ENCODE results near the gene VHLL. TPM values are rescaled to one million over a fixed set of nuclear protein-coding genes. Genes with fewer than 3 reads are reported as not detected.
A peak's percentile ranks its signal among the peaks of the same experiment; 100 is the strongest.

VHLL gene
- total and polyA plus RNA-seq, 3 donors from 2014 or later, result 1.7 to 1.8 TPM; not detected in 1

DNA sequence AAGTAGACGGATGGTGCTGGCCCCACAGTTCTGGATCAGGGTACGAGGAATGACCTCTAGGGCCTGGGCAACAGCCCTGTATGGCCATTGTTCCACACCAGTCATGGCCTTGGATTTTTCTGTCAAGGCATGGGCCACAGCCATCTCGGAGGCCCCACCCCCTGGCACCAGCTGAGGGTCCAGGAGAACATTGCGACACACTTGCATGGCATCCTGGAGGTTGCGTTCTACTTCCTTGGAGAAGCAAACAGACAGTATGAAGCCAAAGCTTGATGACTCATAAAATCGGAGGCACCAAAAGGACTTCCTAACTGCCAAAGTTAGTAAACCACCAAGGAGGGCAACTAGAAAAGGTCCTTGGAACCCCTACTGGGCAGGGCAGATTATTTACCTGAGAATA lies 11.9 kb upstream of the VHLL start:
- intact Hi-C loops (cut with DNase I; ENCODE audit: low total_unique reads), result no loop called here
- no peak overlapping the region for H3K27ac ChIP-seq
- H3K4me3 ChIP-seq, result no peak overlapping the region
- H3K36me3 ChIP-seq (ENCODE audit: low read depth, missing control alignments), result no peaks in the 10 kb centered on the region
- no peak for DNase-seq
- no peaks in the 10 kb centered on the region for H3K27me3 ChIP-seq
- WGBS, 2 donors, result 89 to 94% methylated on average over 6 of the region's 6 CpGs
- TF ChIP-seq, protein P1, sequence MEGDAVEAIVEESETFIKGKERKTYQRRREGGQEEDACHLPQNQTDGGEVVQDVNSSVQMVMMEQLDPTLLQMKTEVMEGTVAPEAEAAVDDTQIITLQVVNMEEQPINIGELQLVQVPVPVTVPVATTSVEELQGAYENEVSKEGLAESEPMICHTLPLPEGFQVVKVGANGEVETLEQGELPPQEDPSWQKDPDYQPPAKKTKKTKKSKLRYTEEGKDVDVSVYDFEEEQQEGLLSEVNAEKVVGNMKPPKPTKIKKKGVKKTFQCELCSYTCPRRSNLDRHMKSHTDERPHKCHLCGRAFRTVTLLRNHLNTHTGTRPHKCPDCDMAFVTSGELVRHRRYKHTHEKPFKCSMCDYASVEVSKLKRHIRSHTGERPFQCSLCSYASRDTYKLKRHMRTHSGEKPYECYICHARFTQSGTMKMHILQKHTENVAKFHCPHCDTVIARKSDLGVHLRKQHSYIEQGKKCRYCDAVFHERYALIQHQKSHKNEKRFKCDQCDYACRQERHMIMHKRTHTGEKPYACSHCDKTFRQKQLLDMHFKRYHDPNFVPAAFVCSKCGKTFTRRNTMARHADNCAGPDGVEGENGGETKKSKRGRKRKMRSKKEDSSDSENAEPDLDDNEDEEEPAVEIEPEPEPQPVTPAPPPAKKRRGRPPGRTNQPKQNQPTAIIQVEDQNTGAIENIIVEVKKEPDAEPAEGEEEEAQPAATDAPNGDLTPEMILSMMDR (IDR thresholded peaks at IDR 0.05), result no peak
- H3K9me3 ChIP-seq, result no peaks in the 10 kb centered on the region
- H3K4me1 ChIP-seq, result no peaks in the 10 kb centered on the region

DNA sequence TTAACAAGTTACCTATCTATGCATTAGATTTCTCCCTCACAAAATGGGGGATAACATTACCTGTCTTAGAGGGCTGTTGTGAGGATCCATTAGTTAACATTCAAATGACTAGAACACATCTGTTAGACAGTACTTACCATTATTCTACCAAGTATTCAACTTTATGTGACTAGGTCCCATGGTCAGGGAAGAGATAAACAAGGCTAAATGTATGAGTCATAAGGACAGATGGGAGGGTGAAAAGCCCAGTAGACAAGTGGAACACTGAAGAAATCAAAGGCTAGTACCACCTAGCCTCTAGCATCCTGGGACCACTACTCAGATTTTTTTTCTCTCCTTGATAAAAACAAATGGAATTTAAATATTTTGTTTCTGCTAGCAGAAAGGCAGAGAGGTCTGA lies 9.0 kb upstream of the VHLL start:
- no peaks in the 10 kb centered on the region for H3K9me3 ChIP-seq
- no peaks in the 10 kb centered on the region for H3K36me3 ChIP-seq (ENCODE audit: low read depth, missing control alignments)
- H3K27me3 ChIP-seq, result no peaks in the 10 kb centered on the region
- no peak for DNase-seq
- no peak overlapping the region for H3K27ac ChIP-seq
- H3K4me3 ChIP-seq, result no peak overlapping the region
- intact Hi-C loops (cut with DNase I; ENCODE audit: low total_unique reads), result no loop called here
- no peaks in the 10 kb centered on the region for H3K4me1 ChIP-seq
- no peak for TF ChIP-seq POLR2A (IDR thresholded peaks at IDR 0.05)
- TF ChIP-seq, protein P1 (IDR thresholded peaks at IDR 0.05), result no peak

DNA sequence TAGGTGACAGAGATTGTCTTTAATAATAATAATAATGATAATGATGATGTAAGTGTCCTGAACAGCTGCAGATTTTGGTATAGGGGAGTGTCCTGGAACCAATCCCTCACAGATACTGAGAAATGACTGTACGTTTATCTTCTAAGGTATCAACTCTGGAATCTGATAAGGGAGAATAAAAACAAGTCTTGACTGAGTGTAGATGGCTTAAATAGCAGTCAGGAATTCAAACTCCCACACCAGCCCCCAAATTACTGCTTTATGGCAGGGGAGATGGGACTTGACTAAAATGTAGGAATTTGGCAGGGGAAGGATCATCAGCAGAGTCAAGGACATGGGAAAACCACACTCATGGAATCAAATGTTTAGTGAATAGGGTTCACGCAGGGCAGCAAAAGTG lies 6.1 kb upstream of the VHLL start:
- WGBS, 2 donors, result 47 to 62% methylated on average over 2 of the region's 2 CpGs
- Histone ChIP-seq H3K36me3 (ENCODE audit: low read depth, missing control alignments) (no peaks in the 10 kb centered on the region), H3K4me3 (no peak overlapping the region), H3K4me1 (no peaks in the 10 kb centered on the region), H3K9me3 (no peaks in the 10 kb centered on the region), H3K27me3 (no peaks in the 10 kb centered on the region), H3K27ac (no peak overlapping the region)
- DNase-seq, result no peak
- intact Hi-C loops (cut with DNase I; ENCODE audit: low total_unique reads), result no loop called here
- TF ChIP-seq, protein P1 (IDR thresholded peaks at IDR 0.05), result no peak
- TF ChIP-seq POLR2A (IDR thresholded peaks at IDR 0.05), result no peak

DNA sequence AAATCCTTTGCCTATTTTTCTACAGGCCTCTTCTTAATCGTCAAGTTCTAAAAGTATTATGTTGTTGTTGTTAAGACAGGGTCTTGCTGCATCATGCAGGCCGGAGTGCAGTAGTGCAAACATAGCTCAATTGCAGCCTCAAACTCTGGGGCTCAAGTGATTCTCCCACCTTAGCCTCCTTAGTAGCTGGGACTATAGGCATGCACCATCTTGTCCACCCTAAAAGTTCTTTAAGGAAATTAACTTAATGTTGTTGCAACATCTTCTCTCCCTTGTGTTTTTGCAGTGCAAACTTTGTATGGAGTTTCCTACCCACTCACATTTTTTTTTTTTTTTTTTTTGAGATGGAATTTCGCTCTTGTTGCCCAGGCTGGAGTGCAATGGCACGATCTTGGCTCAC lies 4.1 kb upstream of the VHLL start:
- Histone ChIP-seq H3K27ac (no peak overlapping the region), H3K4me3 (no peak overlapping the region), H3K36me3 (ENCODE audit: low read depth, missing control alignments) (no peaks in the 10 kb centered on the region), H3K27me3 (no peaks in the 10 kb centered on the region), H3K4me1 (no peaks in the 10 kb centered on the region), H3K9me3 (no peaks in the 10 kb centered on the region)
- TF ChIP-seq POLR2A (IDR thresholded peaks at IDR 0.05), result no peak
- TF ChIP-seq, protein P1 (IDR thresholded peaks at IDR 0.05), result no peak
- WGBS, 2 donors, result 84 to 90% methylated on average over 4 of the region's 4 CpGs
- intact Hi-C loops (cut with DNase I; ENCODE audit: low total_unique reads), result no loop called here
- DNase-seq, result no peak

DNA sequence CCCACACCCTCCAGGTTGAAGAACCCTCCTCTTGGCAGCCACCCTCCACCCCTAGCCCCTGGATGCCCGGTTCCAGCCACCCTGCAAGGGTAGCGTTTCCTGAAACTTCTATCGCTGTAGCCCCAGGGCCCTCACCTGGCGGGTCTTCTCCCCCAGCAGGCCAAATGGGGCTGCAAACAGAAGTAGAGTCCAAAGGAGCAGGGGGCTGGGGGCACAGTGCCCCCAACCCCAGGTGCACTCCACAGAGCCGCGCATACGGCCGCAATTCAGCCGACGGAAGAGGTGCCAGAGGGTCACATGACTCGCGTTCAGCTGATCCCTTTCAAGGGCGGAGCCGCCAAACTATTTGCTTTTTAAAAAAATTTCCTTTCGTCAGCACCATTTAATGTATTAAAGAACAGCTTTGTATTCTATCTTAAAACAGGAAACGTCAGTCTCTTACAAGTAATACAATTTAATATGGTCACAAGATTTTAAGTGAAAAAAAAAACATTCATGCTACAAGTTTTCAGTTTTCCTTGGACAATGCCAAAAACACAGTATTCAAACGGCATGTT lies 3.6 kb downstream of the VHLL start, which contains the start of gene GLMP:
GLMP (minus strand) TSS at position 289 of the 557 bp plus-strand sequence; CDS start at position 255, 34 bp downstream.
- Histone ChIP-seq H3K27ac (peak within 1 kb of the TSS; percentile 7 to 51), H3K4me1 (peaks cover 4% of the 10 kb centered on the region)
- intact Hi-C loops (cut with DNase I; ENCODE audit: low total_unique reads), result no loop called here

More for the DNA sequence above, 3.6 kb downstream of the VHLL start, which contains the start of gene GLMP:
- Histone ChIP-seq H3K36me3 (ENCODE audit: low read depth, missing control alignments) (no peaks in the 10 kb centered on the region), H3K27me3 (no peaks in the 10 kb centered on the region), H3K4me3 (peak within 1 kb of the TSS; percentile 64 to 70), H3K9me3 (no peaks in the 10 kb centered on the region)
- DNase-seq, result peak; percentile 82
- WGBS, 2 donors, result 14 to 25% methylated on average over 17 of the region's 17 CpGs
- TF ChIP-seq, protein P1 (IDR thresholded peaks at IDR 0.05), result no peak
- TF ChIP-seq POLR2A (IDR thresholded peaks at IDR 0.05), result no peak
